NCI-H1436 treated with DMSO at 0.1 percent for 48 hours (cell line): ENCODE data around the gene PRKCA.

Experiments used
- DNase-seq: peaks from one replicate; lab custom pipeline; 2025; lab: John Stamatoyannopoulos, UW

Gene PRKCA

DNA sequence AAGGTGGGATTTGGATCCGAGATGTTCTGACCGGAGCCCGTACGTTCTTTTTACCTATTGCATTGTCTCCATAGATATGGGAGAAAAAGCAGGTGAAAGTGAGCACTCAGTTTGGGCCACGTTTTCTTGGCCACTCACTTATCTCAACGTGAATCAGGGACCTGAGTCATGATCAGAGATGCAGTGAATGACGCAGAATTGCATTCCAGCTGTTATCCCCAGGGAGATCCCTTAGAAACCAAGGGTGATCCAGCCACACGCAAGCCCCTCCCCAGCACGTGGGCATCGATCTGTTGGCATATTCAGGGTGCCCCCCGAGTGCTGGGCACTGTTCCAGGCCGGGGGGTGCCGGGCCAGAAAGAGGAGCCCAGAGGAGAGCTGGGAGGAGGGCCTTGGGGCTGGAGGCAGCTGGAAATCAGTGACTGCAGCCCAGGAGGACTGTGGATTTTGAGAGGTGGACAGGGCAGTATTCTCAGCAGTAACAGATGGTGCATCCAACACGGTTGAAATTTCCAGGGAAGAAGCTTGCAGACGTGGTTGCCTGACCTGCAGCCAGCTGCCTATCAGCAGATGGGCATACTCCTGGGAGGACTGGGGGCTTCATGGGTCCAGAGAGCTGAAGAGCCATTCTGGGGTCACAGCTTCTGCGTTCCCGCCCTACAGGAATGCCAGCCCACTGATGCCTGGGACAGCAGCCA lies 445.3 kb downstream of the PRKCA start:
- DNase-seq: no peak

DNA sequence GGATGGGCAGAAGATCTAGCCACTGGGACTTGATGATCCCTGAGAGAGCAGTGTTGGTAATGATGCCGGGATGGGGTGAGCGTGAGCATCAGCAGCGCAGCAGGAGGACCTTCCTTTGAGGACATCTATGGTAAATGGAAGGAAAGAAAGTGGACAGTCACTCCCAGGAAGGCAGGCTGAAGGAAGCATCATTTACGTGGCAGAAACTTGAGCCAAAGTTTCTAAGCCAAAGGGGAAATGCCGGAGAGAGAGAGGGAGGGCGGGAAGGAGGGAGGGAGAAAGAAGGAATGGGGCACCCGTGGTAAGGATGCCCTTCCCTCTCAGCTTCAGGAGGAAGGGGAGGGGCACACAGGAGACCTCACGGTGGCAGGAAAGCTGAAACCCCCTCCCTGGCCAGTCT lies 446.2 kb downstream of the PRKCA start:
- DNase-seq: no peak

DNA sequence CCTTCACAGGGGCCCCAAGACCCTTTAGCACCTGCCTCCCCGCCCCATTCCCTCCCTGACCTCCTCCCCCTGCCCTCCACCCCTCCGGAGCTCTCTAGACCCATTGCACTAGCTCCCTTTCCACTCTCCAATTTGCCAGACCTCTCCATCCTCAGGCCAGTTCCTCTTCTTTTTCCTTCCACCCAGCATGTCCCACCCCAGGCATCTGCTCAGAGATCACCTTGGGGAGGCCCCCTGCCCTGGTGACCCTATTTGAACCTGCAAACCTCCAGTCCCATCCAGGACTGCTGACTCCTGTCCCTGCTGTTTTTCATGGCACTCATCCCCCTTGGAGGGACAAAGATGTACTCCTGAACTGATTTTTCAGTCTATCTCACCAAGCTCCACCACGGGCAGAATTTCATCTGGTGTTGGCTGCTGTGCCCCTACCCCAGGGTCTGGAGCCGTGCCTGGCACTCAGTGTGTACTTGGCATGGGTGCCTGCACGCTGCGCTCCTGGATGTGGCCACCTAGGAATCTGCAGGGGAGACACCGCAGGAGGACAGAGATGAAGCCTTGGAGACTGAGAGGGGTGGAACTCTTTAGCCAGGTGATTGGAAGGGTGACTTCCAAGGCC lies 446.9 kb downstream of the PRKCA start:
- DNase-seq: no peak

DNA sequence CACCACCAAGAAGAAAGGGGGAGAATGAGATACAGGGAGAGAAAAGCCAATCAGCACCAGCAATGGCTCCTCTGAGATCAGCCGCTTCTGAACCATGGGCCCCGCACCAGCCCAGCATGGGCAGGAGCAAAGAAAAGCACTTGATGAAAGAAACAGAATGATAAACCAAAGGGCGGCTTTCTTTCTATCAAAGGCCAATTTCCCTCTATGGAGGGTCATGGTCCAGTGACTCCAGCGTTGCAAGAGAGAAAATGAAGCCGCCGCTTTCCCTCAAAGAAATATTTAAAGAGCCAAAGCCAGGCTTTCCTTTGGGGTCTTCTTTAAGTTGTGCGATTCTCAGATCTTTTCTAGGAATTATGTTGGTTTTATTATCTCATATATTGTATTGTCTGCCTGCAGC lies 447.7 kb downstream of the PRKCA start:
- DNase-seq: no peak

DNA sequence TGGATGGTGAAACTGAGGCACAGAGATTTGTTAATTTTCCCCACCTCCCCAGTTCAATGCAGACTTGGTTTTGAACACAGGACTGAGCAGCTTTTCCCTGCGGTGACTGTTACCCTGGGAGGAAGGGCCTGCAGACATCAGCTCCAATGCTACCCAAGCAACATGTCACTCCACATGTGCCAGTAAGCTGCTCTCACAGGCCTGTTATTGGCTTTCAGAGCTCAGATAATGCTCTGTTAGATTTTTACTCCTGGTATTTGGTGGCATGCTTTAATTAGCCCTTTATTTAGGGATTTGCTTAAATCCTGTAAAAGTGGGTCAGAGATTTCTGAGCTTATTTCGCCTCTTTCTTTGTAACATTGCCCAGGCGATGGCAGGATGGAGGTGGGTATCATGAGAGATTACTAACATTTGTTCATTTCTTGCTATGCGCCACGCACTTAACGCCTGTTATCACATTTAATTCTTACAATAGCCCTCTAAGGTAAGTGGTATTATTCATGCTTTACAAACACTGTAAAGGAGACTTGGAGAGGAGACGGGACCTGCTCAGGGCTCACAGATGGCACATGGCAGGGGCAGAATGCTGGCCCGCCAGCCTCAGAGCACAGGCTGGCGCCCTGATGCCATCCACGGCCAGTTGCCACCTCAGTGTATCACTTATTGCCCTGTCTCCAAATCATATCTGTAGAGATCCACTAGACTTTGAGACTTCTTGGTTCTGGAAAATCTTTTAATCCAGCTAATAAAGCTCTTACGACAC lies 448.5 kb downstream of the PRKCA start:
- DNase-seq: no peak

DNA sequence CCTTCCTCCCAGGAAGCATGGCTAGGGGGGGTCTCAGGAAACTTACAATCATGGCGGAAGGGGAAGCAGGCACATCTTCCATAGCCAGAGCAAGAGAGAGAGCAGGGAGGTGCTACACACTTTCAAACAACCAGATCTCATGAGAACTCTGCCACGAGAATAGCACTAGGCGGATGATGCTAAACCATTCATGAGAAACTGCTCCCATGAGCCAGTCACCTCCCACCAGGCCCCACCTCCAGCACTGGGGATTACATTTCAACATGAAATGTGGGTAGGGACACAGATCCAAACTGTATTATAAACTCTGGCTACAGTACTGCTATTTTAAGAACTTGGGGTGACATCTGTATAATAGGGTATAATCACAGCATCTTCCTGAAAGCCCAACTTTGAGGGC lies 449.4 kb downstream of the PRKCA start:
- no peak for DNase-seq

DNA sequence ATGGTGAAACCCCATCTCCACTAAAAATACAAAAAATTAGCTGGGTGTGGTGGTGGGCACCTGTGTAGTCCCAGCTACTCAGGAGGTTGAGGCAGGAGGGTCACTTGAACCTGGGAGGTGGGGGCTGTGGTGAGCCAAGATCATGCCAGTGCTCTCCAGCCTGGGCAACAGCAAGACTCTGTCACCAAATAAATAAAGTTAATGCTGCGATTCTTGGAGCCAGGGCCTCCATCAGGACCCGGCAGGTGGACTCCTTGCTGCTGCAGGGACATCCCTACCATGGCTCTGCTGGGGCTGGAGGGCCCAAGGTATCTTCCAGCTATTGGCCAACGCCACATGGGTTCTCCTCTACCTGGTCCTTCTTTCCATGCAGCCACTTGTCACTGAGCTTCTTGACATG lies 450.0 kb downstream of the PRKCA start:
- DNase-seq: no peak

DNA sequence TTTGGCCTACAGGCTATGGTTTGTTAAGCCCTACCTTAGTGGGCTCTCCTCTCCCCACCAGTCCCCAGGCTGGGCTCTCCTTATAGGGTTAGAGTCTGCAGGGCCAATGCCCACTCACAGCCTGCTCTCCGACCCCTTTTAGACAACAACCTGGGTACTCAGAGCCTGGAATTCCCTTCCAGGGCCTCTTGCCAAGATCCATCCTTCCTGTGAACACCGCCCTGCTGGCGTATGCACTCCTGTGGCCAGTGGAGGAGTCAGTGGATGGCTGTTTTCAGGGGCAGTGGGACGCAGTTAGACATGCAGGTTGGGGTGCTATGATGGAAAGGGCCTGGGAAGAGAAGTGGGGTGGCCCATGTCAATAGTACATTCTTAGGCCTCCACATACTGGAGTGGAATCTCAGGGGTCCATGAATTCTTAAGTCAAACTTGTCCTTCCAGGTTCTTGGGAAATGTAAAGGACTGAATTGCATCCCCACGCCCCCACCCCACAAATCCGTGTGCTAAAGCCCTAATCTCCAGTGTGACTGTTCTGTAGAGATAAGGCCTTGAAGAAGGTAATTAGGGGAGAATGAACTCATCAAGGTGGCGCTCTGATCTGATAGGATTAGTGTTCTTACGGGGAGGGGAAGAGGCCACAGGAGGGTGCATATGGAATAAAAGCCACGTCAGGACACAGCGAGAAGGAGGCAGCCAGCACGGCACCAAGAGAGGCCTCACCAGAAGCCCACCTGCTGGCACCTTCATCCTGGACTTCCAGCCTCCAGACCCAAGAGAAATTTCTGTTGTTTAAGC lies 450.9 kb downstream of the PRKCA start:
- DNase-seq: no peak

DNA sequence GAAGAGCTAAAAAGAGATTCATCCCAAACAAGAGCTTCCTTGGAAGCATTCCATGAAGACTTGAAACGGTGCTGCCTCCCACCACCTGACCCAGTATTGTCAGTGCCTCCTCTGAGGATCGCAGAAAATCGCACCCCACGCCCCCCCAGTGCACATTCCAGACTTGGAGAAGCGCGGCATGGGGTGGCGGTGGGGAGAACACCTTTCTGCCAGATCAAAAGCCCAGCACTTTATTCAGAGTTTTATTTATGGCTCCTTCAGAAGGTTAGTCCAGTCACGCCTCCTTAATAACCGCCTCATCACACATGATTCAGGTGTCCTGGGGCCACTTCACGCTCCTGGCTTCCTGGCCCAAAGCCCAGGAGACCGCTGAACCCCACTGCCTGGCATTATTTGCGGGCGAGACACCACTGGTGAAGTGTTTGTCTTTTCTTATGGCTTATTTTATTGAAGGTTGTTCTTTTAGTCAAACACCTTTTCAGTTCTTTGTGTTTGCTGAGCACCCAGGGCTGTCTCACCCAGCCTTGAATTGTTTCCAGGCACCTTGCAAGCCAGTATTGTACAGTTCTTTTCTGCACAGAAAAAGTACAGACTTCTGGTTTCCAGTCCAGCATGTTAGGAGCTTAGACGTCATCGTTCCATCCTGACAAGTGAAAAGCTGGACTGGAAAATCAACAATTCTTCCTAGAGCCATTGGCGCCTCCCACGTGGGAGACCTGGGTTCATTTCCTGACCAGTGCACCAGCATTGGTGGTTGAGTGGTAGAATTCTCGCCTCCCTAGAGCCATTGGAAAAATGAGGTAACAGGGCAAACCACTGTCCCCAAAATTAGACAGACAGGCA lies 452.9 kb downstream of the PRKCA start:
- peak; percentile 85 for DNase-seq

DNA sequence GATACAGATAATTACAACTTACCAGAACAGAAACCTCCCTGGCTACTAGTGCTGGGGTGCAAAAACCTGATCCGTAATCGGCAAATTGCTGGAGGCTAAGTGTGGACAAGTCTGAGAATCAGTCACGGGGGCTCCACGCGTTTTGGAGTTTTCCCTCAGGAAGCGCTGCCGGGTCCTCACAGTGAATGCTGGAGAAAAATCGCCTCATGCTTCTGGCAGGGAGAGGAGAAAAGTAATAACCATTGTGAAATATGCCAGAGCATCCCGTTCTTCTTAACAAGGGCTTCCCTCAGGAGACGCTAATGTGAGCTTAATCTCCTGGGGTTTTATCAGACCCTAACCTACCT lies 453.5 kb downstream of the PRKCA start:
- DNase-seq: no peak

DNA sequence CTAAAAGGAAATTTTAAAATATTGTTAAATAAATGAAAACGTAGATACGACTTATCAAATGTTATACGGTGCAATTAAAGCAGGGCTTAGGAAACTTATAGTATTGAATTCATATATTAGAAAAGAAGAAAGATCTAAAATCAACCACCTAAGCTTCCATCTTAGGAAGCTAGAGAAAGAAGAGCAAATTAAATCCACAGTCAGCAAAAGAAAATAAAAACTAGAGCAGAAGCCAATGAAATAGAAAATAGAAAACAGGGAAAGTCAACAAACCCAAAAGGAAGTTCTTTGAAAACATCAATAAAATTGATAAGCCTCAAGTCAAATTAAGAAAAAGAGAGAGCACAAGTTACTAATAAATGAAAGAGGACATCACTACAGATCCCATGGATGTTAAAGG lies 457.9 kb downstream of the PRKCA start:
- no peak for DNase-seq

DNA sequence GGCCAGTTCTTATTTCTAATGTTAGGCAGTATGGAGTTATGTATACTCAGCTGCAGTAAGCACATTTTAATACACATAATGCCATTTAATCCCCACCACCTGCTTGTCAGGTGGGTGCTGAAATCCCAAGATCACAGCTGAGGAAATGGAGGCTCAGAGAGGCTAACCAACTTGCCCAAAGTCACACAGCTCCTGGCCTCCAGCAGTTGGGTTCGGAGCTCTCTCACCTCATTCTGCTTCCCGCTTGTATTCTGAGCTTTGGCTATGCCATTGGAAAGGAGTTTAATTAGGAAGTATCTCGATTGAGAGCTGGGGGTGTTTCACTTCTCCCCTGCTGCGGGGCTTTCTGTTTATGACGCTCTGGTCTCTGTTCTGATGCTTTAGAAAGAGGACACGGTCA lies 459.9 kb downstream of the PRKCA start:
- DNase-seq: no peak

DNA sequence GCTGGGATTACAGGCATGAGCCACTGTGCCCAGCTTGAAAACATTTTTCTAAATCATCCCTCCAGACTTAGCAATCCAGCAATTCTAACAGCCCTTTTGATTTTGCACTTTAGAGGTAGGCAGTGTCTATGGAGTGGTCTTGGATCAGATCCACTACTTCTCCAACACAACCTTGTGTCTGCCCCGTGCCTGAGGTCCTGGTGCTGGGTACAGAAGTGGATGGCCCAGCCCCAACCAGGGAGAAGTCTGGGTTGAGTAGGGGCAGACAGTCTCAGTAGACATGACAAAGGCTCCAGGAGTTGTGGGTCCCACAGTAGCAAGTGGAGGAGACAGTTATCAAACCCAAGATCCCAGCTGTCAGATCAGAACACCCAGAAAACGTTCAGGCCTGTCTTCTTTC lies 460.6 kb downstream of the PRKCA start:
- no peak for DNase-seq

DNA sequence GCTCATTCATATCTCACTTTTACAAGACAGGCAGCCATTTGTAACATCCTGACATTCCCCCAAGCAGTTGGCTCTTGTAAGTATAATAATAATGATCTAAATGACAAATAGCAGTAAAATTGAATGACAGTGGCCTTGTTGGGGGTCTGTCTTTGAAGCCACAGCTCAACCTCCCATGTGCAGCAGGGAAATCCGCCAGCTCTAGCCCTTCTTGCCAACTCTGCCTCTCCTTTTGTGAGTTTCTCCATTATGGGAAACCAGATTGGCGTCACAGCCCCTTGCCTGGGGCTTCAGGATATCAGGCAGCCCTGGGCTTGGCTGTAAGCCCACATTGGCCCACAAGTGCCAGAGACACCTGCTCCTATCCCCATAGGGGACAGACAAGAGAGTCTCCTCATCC lies 462.1 kb downstream of the PRKCA start:
- peak; percentile 26 for DNase-seq

DNA sequence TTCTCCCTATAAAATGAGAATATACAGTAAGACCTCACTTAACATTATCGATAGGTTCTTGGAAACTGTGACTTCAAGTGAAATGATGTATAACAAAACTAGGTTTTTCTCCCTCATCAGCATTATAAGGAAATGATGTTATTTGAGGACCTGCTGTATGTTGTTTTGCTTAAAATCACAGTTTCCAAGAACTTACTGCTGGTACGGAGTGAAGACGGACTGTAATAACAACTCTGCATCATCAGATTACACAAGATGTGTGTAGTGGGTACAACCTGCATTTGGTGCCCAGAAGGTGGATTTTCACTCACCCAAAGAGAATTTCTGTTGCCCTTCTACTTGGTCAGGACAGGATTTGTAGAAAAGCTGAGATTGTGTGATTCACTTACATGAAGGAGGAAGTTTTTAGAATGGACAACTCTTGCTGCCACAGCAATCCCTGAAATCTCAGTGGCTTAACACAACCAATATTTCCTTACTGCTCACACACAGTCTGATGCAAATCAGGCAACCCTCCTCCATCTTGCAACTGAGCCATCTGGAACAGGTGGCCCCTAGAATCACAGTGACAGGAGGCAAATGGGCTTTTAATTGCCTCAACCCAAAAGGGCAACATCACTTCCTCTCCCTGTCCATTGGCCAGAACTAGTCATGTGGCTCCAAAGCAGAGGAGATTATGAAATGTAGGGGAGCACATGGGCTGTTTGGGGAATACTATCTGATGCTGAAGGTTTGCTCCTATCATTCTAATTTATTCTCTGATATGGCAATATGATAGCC lies 464.9 kb downstream of the PRKCA start:
- no peak for DNase-seq

DNA sequence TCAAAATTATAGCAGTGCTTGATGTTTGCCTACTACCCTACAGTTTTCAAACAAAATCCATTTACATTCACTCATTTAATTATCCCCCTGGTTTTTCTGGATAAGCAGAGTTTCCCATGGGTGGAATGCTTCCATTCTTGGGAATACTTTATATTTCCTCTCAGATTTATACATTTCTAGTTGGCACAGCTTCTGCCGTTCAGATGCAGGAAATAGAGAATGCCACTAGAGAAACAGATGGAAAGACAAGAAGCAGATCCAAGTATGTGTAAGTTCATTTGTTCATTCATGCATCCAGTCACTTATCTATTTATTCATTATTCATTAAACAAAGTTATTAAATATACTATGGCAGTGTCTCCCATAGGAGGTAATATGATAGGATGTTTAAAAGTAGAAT lies 467.5 kb downstream of the PRKCA start:
- DNase-seq: no peak

DNA sequence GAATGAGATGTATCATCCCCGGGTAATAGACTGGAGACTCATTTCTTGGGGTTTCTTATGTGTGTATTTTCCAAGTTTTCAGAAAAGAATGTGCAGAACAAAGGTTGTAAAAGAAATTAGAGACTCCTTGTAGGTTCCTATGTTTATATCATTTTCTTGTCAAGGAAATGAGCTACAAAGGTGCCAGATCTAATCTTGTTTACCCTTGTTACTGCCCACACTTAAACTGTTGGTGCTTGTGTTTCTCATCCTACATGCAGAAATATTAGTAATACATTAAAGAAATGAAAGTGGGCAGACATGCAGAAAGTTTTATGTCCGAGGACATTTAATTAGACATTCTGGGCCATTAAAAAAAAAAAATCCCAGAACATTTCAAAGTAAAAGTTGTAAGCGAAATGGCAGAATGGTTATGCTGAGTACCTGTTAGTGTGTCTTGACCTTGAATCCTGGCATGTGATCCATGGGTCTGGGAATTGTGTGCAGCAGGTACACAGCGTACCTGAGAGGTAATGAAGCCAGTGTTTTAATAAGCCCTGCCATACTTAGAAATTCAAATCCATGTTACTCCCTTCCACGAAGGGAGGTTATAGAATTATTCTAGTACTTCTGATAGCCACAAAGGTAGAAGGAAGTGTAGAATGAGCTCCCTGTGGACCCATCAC lies 469.9 kb downstream of the PRKCA start:
- DNase-seq: no peak

DNA sequence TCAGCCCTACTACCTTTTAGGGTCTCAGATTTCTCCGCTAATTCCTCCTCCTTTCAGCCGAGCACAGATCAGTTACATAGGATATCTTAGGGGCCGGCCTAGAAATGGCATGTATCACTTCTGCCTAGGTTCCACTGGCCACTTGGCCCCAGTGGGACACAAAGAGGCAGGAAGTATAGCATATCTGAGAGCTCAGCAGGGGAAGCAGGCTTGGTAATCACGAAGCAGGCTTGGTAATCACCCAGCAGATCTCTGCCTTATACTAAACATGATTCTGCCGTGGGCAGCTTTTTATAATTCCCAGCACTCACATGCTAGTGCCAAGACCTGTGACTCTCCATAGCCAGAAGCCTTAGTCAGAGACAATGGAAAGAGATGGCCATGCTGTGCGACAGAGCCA lies 472.9 kb downstream of the PRKCA start:
- no peak for DNase-seq

DNA sequence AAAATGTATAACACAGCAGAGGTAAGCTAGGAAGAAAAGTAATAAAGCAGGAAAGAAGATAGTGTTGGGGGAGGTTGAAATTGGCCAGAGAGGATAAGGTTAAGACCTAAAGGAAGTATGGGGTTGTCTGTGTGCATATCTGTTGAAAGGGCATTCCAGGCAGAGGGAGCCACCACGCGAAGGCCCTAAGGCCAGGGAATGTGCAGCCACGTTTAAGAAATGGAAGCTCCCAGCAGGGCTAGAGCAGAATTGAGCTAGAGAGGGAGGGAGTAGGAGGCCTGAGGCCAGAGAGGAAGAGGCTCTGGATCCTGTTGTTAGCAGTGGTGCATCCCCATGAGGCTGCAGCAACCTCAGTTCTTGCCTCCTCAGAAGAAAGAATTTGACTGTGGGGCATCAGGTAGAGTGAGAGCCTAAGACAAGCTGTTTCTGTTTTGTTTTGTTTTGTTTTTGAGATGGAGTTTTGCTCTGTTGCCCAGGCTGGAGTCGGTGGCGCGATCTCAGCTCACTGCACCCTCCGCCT lies 473.5 kb downstream of the PRKCA start:
- DNase-seq: no peak

DNA sequence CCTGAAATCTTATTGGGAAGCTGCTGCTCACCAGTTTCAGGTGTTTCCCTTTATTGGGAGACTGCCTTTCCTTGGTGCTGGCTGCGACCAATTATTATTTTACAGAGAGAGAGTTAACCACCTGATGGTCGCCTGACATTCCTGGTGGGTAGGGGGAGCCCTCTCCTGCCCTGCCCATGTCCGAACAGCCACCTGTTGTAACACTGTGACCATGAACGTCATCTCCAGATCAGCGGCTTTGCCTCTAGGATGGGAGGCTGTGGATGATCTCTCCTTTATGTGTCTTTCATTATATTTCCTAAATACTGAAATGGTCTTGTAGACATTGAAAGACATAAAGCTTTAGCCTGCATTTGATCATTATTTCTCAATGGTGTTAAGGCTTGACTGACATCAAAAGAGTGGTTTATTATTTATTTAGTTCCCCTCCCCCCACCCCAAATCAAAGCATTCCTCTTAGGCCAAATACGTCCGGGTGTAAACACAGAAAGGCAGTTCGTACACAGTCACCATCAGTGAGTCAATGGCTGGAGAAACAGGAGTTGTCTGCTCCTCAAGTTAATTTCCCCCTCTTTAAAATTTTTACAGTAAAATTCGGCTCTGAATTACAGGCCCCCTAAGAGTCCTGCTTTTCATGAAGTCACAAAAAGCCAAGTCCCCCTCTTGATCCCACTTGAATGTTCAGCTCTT lies 474.7 kb downstream of the PRKCA start:
- DNase-seq: no peak
